NCI-H460 (cell line): ENCODE results near the gene HIPK3. TPM values are rescaled to one million over a fixed set of nuclear protein-coding genes. Genes with fewer than 3 reads are reported as not detected.
"Not testable (repeated sequence)": the region's sequence is repeated elsewhere in the genome, so short reads cannot be mapped to it uniquely, and the experiment has no call there.

Source experiments
- DNase-seq: peaks from one replicate; pipeline ENCODE4 v3.0.0-alpha.2; 2016; ENCODE audit warnings: low read depth; ENCODE audit errors: extremely low read depth
- total RNA-seq: library from RNA; depleted of rRNA; stranded (reverse); fragments of >200 nt; shearing (Covaris generic); gene quantifications from 2 replicates; pipeline ENCODE4 v1.2.3, GENCODE V29; 2014

The HIPK3 gene
- total RNA-seq, 1 experiment from 2014 or later: 27.1 TPM

- no peak for DNase-seq
These were observed 37.0 kb downstream of the HIPK3 start for GRCh38 chr11:33294224-33294623.

- no peak for DNase-seq
These were observed 37.6 kb downstream of the HIPK3 start for GRCh38 chr11:33294797-33295196.

DNA sequence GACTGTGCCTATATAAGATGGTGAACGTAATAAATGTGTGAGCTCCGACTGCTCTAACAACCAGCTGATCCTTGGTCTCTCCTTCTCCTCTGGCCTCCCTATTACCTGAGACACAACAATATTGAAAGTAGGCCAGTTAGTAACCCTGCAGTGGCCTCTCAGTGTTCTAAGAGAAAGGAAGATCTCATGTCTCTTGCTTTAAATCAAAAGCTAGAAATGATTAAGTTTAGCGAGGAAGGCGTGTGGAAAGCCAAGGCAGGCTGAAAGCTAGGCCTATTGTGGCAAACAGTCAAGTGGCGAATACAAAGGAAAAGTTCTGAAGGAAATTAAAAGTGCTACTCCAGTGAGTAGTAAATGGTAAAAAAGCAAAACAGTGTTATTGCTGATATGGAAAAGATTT, 39.5 kb downstream of the HIPK3 start:
- DNase-seq: no peak

DNA sequence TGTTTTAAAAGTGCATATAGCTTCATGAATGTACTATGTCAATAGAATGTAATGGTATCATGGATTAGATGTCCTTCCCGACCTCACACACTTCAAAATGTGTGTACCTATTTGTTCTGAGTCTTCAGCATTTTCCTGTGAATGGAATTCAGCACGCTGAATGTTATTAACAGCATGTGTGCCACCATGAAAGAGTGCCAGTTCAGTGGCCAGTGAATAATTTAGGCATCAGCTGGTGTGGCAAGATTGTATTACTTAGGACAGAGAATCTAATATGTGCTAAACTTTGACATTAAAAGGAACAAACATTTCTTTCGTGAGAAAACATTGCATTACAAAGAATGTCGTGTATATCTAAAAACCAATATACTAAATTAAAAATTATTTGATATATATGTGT, 46.4 kb downstream of the HIPK3 start:
- no peak for DNase-seq

GRCh38 chr11:33306821-33307220, 49.6 kb downstream of the HIPK3 start:
- DNase-seq: not testable (repeated sequence)

DNA sequence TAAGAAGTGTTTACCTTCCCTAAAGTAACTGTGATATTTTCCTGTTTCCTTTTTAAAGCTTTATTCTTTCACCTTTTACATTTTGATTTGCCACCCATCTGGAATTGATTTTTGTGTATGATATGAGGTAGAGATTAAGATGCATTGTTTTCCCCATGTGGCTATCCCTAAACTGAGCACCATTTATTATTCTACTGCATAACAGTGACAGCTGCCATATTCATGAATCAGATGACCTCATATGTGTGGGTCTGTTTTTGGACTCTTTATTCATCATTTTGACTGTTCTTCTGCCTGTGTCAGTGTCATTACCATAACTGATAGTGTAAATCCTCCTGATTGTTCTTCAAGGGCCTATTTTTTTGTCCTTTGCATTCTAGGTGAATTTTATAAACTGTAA, 50.8 kb downstream of the HIPK3 start:
- DNase-seq: no peak

- DNase-seq: no peak
These were observed 51.9 kb downstream of the HIPK3 start for GRCh38 chr11:33309118-33309517.

GRCh38 chr11:33310720-33311500, 53.7 kb downstream of the HIPK3 start:
- DNase-seq: no peak

DNA sequence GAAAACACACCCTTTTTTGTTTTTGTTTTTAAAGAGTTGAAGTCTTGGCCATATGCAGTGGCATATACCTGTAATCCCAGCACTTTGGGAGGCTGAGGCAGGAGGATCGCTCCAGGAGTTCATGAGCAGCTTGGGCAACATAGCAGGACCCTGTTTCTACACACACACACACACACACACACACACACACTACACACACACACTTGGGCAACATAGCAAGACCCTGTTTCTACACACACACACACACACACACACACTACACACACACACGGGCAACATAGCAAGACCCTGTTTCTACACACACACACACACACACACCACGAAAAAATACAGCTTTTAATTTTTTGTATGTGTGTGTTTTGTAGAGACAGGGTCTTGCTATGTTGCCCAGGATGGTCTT, 54.5 kb downstream of the HIPK3 start:
- DNase-seq: no peak

- DNase-seq: no peak
These were observed 58.6 kb downstream of the HIPK3 start for GRCh38 chr11:33315822-33316221.

GRCh38 chr11:33317662-33318061, 60.5 kb downstream of the HIPK3 start:
- DNase-seq: no peak

DNA sequence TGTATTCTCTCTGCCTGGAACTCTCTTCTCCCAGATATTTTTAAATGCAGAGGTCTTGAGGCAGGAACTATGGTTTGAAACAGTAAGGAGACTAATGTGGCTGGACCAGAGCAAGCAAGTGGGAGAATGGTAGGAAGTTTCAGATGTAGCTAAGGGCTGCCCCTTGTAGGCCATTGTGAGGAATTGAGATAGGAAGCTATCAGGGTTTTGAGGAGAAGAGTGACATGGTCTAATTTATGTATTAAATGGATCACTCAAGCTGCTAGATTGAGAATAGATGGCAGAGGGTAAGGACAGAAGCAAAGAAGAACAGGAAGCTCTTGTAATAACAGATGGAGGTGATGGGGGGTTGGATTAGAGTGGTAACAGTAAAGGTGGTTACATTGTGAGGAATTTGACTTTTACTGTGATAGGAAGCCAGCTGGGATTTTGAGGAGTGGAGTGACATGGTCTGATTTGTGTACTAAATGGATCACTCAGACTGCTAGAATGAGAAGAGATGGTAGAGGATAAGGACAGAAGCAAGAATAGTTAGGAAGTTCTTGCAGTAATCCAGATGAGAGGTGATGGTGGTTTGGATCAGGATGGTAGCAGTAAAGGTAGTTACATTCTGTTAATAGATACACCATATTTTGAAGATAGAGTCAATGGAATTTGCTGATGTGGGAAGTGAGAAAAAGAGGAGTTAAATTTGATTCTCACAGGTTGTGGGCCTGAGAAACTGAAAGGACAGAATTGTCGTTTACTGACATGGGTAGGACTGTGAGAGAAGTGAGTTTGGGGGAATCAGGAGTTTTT, 63.0 kb downstream of the HIPK3 start:
- no peak for DNase-seq

DNA sequence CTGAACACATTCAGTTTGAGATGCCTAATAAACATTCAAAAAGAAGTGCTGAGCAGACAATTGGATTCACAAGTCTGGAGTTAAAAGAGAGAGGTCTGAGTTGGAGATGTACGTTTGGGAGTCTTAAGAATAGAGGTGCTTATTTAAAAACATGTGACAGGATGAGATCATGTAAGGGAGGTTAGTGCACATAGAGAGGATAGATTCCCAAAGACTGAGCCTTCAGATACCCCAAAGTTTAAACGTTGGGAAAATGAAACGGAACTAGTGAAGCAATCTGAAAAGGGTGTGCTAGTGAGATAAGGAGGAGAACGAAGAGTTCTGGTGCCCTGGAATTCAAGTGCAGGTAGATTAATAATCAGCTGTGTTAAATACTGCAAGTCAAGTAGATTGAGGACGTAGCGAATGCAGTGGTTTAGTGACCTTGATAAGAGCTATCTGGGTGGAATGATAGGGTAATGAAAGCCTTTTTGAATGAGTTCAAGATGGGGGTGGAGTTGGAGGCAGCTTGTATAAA, 63.7 kb downstream of the HIPK3 start:
- DNase-seq: no peak

GRCh38 chr11:33321422-33321821, 64.2 kb downstream of the HIPK3 start:
- no peak for DNase-seq

DNA sequence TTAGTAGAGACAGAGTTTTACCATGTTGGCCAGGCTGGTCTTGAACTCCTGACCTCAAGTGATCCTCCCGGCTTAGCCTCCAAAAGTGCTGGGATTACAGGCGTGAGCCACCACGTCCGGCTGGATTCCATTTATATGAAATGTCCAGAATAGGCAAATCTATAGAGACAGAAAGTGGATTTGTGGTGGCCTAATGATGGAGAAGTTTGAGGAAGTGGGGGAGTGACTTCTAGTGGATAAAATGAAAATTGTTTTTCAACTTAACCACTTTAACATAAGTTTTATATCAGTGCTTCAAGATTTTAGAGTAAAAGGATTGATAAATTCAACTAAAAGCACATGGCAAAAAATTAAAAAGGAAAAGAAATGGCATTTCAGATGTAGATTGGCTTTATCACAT, 66.2 kb downstream of the HIPK3 start:
- DNase-seq: no peak

DNA sequence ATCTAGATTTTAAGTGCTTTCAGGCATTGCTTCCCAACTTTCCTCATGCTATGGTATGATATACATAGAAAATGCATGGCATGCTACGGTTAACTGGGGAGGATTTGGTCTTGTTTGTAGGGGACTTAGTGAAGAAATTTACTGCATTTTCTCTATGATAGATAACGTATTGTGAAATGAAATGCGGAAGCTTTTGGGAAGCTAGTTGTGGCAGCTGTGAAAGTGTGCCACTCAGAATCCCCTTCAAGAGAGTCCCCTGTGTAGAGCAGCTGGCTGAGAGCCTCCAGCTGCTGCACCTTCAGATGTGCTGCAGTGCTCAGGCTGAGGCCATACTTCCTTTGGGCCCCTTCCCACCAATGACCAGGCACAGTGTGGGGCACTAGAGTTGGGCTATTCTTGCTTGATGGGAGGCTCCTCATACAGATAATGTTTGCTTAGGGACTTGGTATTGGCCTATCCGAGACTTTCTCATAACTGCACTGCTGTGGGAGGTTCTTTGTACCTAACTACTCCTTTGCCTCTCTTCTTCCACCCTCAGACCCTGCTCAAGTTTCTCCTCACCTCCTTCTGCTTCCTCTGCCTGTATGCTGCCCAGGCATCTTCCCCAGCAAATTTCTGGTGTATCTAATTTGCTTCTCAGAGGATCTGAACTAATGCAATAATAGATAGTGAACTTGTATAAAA, 67.3 kb downstream of the HIPK3 start:
- no peak for DNase-seq

- DNase-seq: no peak
These were observed 68.3 kb downstream of the HIPK3 start for GRCh38 chr11:33325451-33325850.

DNA sequence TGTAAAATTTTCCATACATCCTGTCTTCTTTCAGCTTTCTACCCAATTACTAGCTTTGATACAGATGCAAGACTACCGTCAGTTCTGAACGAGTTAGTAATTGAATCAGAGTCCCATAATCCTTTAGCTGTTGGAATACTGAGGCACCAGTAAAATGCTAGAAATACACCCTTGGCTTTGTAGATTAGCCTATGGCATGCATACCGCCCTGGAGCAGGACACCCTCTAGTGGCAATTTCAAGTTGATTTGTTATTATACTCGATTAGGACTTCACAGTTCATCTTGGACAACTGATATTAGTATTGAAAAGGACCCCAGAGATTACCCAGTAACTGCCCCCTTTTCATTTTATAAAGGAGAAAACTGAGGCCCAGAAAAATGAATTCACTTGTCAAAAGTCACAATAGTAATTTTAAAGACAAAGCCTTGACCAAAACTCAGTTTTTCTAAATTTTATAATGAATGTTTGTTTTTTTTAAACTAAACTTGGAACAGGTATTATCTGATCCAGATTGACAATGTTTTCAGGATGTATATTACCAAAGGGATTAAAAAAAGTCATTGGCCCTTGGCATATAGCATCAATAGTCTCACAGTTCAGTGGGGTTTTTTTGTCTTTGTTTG, 72.6 kb downstream of the HIPK3 start:
- DNase-seq: peak; percentile 45

DNA sequence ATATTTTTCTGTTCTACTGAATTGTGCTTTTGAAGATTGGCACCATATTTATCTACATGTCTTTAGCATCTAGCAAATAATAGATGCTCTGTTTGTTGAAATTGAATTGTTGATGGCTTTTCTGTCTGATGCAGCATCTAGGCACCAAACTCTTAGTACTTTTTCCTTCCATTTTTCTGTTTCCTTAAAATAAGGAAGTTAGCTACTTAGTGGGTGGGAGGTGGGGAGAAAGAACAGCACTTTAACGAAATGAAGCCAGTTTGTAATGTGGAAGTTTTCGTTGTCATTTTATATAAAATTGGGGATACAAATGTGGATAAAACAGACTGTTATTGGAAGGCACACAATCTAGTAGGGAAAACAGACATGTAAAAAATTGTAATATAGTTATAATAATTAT, 76.6 kb downstream of the HIPK3 start:
- DNase-seq: no peak

GRCh38 chr11:33334627-33335026, 77.4 kb downstream of the HIPK3 start:
- no peak for DNase-seq

DNA sequence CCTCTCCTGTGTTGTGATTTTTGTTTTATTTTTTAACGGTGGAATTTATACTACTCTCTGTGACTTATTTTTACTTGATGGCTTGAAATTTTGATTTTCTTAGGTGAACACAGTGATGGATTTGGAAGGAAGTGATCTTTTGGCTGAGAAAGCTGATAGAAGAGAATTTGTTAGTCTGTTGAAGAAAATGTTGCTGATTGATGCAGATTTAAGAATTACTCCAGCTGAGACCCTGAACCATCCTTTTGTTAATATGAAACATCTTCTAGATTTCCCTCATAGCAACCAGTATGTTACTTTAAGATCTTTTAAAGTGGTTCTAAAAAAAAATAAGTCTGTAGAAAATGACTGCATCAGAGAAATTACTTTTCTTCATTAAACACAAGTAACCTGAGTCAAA, 82.1 kb downstream of the HIPK3 start:
- no peak for DNase-seq
